AG10803 (cell line): ENCODE results near the gene NEURL3.
"Not testable (repeated sequence)": the region's sequence is repeated elsewhere in the genome, so short reads cannot be mapped to it uniquely, and the experiment has no call there.

Source experiments
- DNase-seq: peaks from one replicate; pipeline ENCODE4 v3.0.0; 2010; ENCODE audit warnings: low read depth
- H3K4me3 ChIP-seq: 2 replicates; pipeline ENCODE4 v1.5.1; 2011; ENCODE audit warnings: mild to moderate bottlenecking, low read length, control low read depth
- CTCF ChIP-seq: conservative IDR thresholded peaks from 2 replicates; pipeline ENCODE4 v1.5.1; 2011; ENCODE audit warnings: mild to moderate bottlenecking, low read length, control low read depth, inconsistent platforms

The NEURL3 gene

GRCh38 chr2:96505231-96505889 is at the start of gene NEURL3:
Gene NEURL3, minus strand, starts transcription at chr2:96505357. Its CDS starts 71 bp downstream, at chr2:96505286.
- no peak within 1 kb of the TSS for H3K4me3 ChIP-seq
- TF ChIP-seq CTCF: no peak
- DNase-seq: no peak

GRCh38 chr2:96554293-96555145 is 49.4 kb upstream of the NEURL3 start:
- H3K4me3 ChIP-seq: no peak overlapping the region
- peak; percentile 84 for TF ChIP-seq CTCF
- peak; percentile 62 for DNase-seq

DNA sequence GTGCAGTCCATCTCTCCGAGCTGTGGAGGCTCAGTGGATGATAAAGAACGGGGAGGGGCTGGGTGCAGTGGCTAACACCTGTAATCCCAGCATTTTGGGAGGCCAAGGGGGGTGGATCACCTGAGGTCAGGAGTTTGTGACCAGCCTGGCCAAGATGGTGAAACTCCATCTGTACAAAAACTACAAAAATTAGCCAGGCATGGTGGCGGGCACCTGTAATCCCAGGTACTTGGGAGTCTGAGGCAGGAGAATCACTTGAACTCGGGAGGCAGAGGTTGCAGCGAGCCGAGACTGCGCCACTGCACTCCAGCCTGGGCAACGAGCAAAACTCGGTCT is 48.8 kb upstream of the NEURL3 start:
- not testable (repeated sequence) for H3K4me3 ChIP-seq

DNA sequence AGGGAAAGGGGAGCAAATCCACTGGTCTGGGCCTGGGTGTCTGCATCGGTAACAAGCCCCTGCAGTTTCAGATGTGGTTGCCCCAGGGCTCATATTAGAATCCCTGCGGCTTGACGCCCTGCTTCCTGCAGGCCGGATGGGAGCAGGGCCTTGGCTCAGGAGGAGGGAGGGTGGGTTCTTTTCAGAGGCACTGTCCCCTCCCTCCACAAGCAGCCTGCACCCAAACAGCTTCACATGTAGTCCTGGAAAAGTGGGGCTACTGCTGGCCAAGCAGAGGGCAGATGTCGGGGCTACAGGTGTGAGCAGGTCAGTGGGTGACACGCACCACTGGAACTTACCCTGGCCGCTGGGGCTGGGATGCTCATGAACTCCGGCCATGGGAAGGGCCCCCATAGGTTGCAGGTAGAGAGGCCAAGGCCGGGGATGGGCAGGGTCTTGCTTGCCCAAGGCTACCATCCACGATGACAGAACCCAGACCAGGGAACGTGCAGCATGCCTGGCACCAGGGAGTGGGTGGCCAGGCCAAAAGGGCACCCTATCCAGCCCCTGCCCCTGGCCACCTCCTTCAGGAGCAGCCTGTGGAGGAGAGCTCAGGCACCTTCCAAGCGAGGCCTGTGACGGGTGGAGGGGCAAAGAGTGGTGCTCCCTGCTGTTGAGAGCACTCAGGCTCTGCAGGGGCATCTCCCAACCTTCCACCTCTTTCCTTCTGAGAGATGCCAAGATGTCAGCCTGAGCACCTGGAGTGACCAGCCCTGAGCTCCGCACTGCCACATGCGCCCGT is 48.2 kb upstream of the NEURL3 start:
- no peak overlapping the region for H3K4me3 ChIP-seq
- TF ChIP-seq CTCF: no peak

More for the DNA sequence above, 48.8 kb upstream of the NEURL3 start:
- not testable (repeated sequence) for DNase-seq

GRCh38 chr2:96552315-96553175 is 47.4 kb upstream of the NEURL3 start:
- no peak for DNase-seq
- no peak for TF ChIP-seq CTCF
- no peak overlapping the region for H3K4me3 ChIP-seq

More for the DNA sequence above, 48.2 kb upstream of the NEURL3 start:
- no peak for DNase-seq

DNA sequence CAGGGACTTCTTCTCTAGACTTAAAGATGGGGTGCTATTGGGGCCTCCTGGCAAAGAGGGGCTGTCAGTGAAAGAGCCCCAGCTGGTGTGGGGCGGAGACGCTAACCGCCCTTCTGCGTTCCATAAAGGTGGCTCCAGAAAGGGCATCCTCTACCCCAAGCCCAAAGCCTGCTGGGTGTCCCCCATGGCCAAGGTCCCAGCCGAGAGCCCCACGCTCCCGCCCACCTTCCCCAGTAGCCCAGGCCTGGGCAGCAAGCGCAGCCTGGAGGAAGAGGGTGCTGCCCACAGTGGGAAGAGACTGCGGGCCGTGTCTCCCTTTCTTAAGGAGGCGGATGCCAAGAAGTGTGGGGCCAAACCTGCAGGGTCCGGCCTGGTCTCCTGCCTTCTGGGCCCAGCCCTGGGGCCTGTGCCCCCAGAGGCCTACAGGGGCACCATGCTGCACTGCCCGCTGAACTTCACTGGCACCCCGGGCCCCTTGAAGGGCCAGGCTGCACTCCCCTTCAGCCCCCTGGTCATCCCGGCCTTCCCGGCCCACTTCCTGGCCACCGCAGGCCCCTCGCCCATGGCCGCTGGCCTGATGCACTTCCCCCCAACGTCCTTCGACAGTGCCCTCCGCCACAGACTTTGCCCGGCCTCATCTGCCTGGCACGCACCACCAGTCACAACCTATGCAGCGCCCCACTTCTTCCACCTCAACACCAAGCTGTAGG is 46.6 kb upstream of the NEURL3 start:
- no peak for DNase-seq
- no peak overlapping the region for H3K4me3 ChIP-seq
- no peak for TF ChIP-seq CTCF
